Retinal pigment epithelial cell (primary cell): ENCODE measurements around the gene CMTM4.

Experiments used
- DNase-seq: peaks from one replicate; pipeline ENCODE4 v3.0.0-alpha.2; 2010; ENCODE audit warnings: low read depth
- H3K4me3 ChIP-seq: 2 replicates; pipeline ENCODE4 v1.5.1; 2011; ENCODE audit warnings: mild to moderate bottlenecking, low read length, control low read depth, moderate library complexity
- CTCF ChIP-seq: conservative IDR thresholded peaks from 2 replicates; pipeline ENCODE4 v1.5.1; 2011; ENCODE audit warnings: low read depth, low read length, control low read depth, inconsistent platforms

The CMTM4 gene

GRCh38 chr16:66591018-66591417 is 105.5 kb downstream of the CMTM4 start:
- H3K4me3 ChIP-seq, result no peak overlapping the region
- no peak for TF ChIP-seq CTCF

DNA sequence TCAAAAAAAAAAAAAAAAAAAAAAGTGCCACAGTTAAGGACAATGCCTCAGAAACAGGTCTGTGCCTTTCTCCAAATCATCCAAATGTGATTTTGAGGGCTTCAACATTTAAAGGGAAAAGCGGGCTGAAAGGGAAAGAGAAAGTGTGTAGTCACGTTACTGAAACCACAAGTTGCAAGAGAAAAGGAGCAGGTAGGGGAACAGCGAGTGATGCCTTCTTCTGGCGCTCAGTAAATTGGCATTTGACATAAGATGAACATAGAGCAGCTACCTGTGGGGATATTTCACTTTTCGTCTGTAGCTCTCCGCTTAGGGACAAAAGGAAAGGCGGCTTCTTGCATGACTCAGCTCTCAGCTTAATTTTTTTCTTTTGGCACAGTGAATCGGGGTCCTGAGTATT is 106.2 kb downstream of the CMTM4 start:
- no peak overlapping the region for H3K4me3 ChIP-seq
- no peak for DNase-seq
- no peak for TF ChIP-seq CTCF

More at GRCh38 chr16:66591018-66591417, 105.5 kb downstream of the CMTM4 start:
- DNase-seq, result no peak

- no peak for DNase-seq
- TF ChIP-seq CTCF, result peak; percentile 83
- no peak overlapping the region for H3K4me3 ChIP-seq
Measured at GRCh38 chr16:66588981-66589713, 107.4 kb downstream of the CMTM4 start.

DNA sequence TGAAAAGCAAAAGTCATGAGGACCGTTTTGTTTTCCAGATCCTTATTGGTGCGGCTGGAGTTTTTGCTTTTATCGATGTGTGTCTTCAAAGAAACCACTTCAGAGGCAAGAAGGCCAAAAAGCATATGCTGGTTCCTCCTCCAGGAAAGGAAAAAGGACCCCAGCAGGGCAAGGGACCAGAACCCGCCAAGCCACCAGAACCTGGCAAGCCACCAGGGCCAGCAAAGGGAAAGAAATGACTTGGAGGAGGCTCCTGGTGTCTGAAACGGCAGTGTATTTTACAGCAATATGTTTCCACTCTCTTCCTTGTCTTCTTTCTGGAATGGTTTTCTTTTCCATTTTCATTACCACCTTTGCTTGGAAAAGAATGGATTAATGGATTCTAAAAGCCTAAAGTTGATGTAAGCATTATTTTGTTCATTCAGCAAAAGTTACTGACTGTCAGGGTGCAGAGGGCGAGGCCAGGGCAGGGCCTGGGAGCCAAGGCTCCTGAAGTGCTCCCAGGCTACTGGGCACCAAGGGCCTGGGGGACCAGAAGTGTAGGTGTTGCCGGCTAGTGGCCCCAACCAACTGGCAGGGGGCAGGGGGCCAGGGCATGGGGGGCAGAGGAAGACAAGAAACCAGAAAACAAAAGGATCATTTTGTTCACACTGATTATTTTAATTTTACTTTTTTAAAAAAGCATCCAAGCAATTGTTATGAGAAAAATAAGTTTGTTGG is 108.5 kb downstream of the CMTM4 start:
- DNase-seq, result no peak
- H3K4me3 ChIP-seq, result no peak overlapping the region
- TF ChIP-seq CTCF, result no peak

DNA sequence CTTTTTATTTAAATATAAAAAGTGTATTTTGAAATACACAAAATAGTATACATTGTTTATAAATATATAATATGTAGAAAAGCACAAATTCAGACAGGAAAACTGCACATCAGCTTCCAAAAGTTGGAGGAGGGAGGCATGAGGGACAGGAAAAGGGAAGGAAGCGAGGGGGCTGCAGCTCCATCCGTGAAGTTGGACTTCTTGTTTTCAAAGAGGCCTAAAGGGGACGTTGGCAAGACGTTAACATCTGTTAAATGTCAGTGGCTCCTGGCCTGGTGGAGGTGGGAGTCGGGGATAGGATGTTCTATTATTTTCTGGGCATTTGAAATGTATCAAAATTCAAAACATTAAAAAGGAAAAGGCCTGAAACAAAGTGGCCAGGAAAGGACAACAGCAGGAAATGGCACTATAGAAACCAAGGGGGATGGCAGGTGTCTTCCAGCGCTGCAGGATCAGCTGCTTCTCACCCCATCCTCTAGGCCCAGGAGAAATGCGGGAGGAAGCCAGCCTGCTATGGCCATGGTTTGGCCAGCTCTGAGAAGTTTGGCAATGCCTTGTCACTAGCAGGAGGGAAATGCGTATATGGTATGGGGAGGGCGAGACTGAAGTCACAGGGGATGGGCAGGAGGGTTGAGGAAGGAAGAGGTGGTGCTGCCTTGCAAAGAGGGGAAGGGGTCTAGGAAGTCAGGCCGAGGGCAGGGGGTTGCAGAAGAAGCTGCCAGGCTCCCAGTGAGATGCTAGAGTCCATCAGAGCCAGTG is 110.9 kb downstream of the CMTM4 start:
- no peak for TF ChIP-seq CTCF
- H3K4me3 ChIP-seq, result no peak overlapping the region
- DNase-seq, result no peak

DNA sequence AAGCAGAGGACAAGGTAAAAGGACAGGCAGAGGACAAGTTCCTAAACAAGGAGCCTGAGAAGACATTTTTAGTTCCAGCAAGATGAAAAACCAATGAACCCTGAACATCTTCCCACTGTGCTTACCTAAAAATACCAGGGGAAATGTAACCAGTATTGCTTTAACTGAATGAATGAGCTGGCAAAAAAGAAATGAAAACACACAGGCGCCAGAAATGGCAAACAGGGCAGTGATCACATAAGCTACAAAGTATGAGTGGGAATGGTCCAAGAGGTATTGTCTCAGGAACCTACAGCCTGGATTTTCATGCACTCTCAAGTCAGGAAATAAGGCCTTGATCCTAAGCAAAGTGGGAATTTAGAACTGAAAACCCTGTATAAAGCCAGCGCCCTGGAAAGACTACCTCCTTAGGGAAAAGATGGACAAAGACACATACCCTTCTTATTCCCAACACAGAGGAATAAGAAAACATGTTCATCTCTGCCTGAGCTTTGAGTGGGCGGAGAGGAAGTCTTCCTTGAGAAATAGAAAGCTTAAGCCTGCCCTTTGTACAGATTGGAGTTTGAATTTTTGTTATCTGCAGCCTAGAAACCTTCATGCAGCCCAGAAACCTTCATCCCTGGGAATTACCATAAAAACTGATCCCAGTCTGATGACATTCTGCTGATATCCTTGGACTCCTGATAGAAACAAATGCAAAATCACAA is 115.1 kb downstream of the CMTM4 start:
- TF ChIP-seq CTCF, result no peak
- no peak for DNase-seq

More for the DNA sequence above, 115.1 kb downstream of the CMTM4 start:
- H3K4me3 ChIP-seq, result no peak overlapping the region
